GM23338 (cell line): Measurements from ENCODE around the gene HES7. TPM values are rescaled to one million over a fixed set of nuclear protein-coding genes. Genes with fewer than 3 reads are reported as not detected.

Experiments used
- ATAC-seq: fragments of 200-7000 bp; cut with Tn5 transposase; 3 replicates; pipeline ENCODE4 v1.9.1; 2020
- DNase-seq: peaks from one replicate; pipeline ENCODE4 v3.0.0-alpha.2; 2015; ENCODE audit warnings: low spot score
- H2AFZ ChIP-seq: fragments of 200-600 bp; sonication (generic); 2 replicates; pipeline ENCODE4 v1.8.0; 2016; ENCODE audit warnings: antibody characterized with exemption, mild to moderate bottlenecking, moderate library complexity
- H3F3A ChIP-seq: fragments of 200-600 bp; sonication (generic); replicated peaks from 2 replicates; pipeline ENCODE4 v1.8.0; 2017; ENCODE audit warnings: antibody characterized with exemption, mixed run types, low read depth
- H3K27ac ChIP-seq: fragments of 200-600 bp; sonication (generic); 2 replicates; pipeline ENCODE4 v1.6.1; 2016; ENCODE audit warnings: low read depth
- H3K27me3 ChIP-seq: fragments of 200-600 bp; sonication (generic); 2 replicates; pipeline ENCODE4 v1.8.0; 2016; ENCODE audit warnings: mild to moderate bottlenecking, mixed run types, moderate library complexity; ENCODE audit not compliant: insufficient read depth
- H3K36me3 ChIP-seq: fragments of 200-600 bp; sonication (generic); 2 replicates; pipeline ENCODE4 v1.8.0; 2016; ENCODE audit warnings: mild to moderate bottlenecking; ENCODE audit not compliant: insufficient read depth
- H3K4me1 ChIP-seq: fragments of 200-600 bp; sonication (generic); 2 replicates; pipeline ENCODE4 v1.8.0; 2016; ENCODE audit warnings: mild to moderate bottlenecking, moderate library complexity; ENCODE audit not compliant: insufficient read depth
- H3K4me2 ChIP-seq: fragments of 200-600 bp; sonication (generic); 2 replicates; pipeline ENCODE4 v1.7.1; 2017; ENCODE audit warnings: mixed run types
- H3K4me3 ChIP-seq: fragments of 200-600 bp; sonication (generic); 2 replicates; pipeline ENCODE4 v1.6.1; 2016; ENCODE audit warnings: mixed run types
- H3K79me2 ChIP-seq: fragments of 200-600 bp; sonication (generic); replicated peaks from 2 replicates; pipeline ENCODE4 v1.8.0; 2017; ENCODE audit warnings: mild to moderate bottlenecking; ENCODE audit not compliant: insufficient read depth
- H3K9me2 ChIP-seq: fragments of 200-600 bp; sonication (generic); 2 replicates; pipeline ENCODE4 v1.8.0; 2017; ENCODE audit not compliant: insufficient read depth
- H4K20me1 ChIP-seq: fragments of 200-600 bp; sonication (generic); replicated peaks from 2 replicates; pipeline ENCODE4 v1.8.0; 2017; ENCODE audit warnings: mild to moderate bottlenecking; ENCODE audit not compliant: insufficient read depth
- H3K27ac Mint-ChIP-seq: 2 replicates; pipeline ENCODE4 v1.8.0; 2020; ENCODE audit warnings: inconsistent platforms, mild to moderate bottlenecking, moderate library complexity, mixed read lengths
- H3K27me3 Mint-ChIP-seq: 3 replicates; pipeline ENCODE4 v1.8.0; 2022; ENCODE audit warnings: low read depth, mild to moderate bottlenecking, moderate library complexity, mixed read lengths, inconsistent platforms; ENCODE audit not compliant: insufficient read depth, poor library complexity
- H3K36me3 Mint-ChIP-seq: 3 replicates; pipeline ENCODE4 v1.8.0; 2021; ENCODE audit warnings: low read depth, mild to moderate bottlenecking, inconsistent platforms, moderate library complexity, mixed read lengths
- H3K4me1 Mint-ChIP-seq: 3 replicates; pipeline ENCODE4 v1.8.0; 2020; ENCODE audit warnings: mild to moderate bottlenecking, inconsistent platforms, mixed read lengths
- H3K4me3 Mint-ChIP-seq: 3 replicates; pipeline ENCODE4 v1.8.0; 2021; ENCODE audit warnings: moderate library complexity, mild to moderate bottlenecking, inconsistent platforms, mixed read lengths
- H3K9me3 Mint-ChIP-seq: 3 replicates; pipeline ENCODE4 v1.8.0; 2020; ENCODE audit warnings: moderate library complexity, mild to moderate bottlenecking, inconsistent platforms, mixed read lengths
- CREB1 ChIP-seq: fragments of 250-450 bp; sonication (Bioruptor Pico); IDR thresholded peaks from 2 replicates; pipeline ENCODE4 v1.5.0; 2020; ENCODE audit warnings: low read depth, mild to moderate bottlenecking, moderate library complexity
- EZH2 ChIP-seq: fragments of 200-600 bp; sonication (generic); IDR thresholded peaks from one replicate; pipeline ENCODE4 v1.8.0; 2017; ENCODE audit warnings: antibody characterized with exemption, mild to moderate bottlenecking, low read depth; ENCODE audit not compliant: unreplicated experiment
- EZH2phosphoT487 ChIP-seq: fragments of 200-600 bp; sonication (generic); IDR thresholded peaks from one replicate; pipeline ENCODE4 v1.8.1; 2018; ENCODE audit warnings: antibody characterized with exemption; ENCODE audit not compliant: unreplicated experiment
- JUNB ChIP-seq: IDR thresholded peaks from one replicate; pipeline ENCODE4 v1.6.1; 2016; ENCODE audit warnings: antibody characterized with exemption; ENCODE audit not compliant: unreplicated experiment
- NANOG ChIP-seq: IDR thresholded peaks from 2 replicates; pipeline ENCODE4 v1.6.1; 2016; ENCODE audit warnings: antibody characterized with exemption, borderline replicate concordance
- POLR2AphosphoS5 ChIP-seq: IDR thresholded peaks from 2 replicates; pipeline ENCODE4 v1.6.1; 2016; ENCODE audit warnings: antibody characterized with exemption, low read depth
- STAT1 ChIP-seq: IDR thresholded peaks from one replicate; pipeline ENCODE4 v1.6.1; 2016; ENCODE audit warnings: antibody characterized with exemption; ENCODE audit not compliant: unreplicated experiment
- ZNF114 ChIP-seq: fragments of 250-450 bp; sonication (Bioruptor Pico); IDR thresholded peaks from 2 replicates; pipeline ENCODE4 v1.5.0; 2020; ENCODE audit warnings: mild to moderate bottlenecking, moderate library complexity
- ZNF331 ChIP-seq: fragments of 250-450 bp; sonication (Bioruptor Pico); IDR thresholded peaks from 2 replicates; pipeline ENCODE4 v1.5.0; 2020; ENCODE audit warnings: low read depth, mild to moderate bottlenecking, moderate library complexity
- polyA plus RNA-seq: library from polyadenylated mRNA; unstranded; fragments of >200 nt; fragmentation: Nextera tagmentation; extraction: Ambion mirVana; gene quantifications from 2 replicates; pipeline ENCODE4 v1.2.1, GENCODE V29; 2016
- total RNA-seq: library from RNA; depleted of rRNA; stranded (reverse); fragments of >200 nt; shearing (Covaris generic); gene quantifications from 2 replicates; pipeline ENCODE4 v1.2.3, GENCODE V29; 2014
- TF ChIP-seq, protein P1 (sequence below), 2 experiments: fragments of 200-600 bp in 1 of 2; sonication (generic) in 1 of 2; conservative IDR thresholded peaks; 2 replicates each; pipeline versions ENCODE4 v1.5.1 to v1.6.1; 2016 to 2017; ENCODE audit warnings: antibody characterized with exemption in 2 of 2, low read depth in 2 of 2, mild to moderate bottlenecking in 2 of 2, moderate library complexity in 1 of 2
- TF ChIP-seq, protein P2 (sequence below): fragments of 250-450 bp; sonication (Bioruptor Pico); IDR thresholded peaks from 2 replicates; pipeline ENCODE4 v1.5.0; 2020; ENCODE audit warnings: mild to moderate bottlenecking, moderate library complexity
- TF ChIP-seq, protein P3 (sequence below): IDR thresholded peaks from 2 replicates; pipeline ENCODE4 v1.6.1; 2016; ENCODE audit warnings: antibody characterized with exemption
- TF ChIP-seq, protein P4 (sequence below): IDR thresholded peaks from one replicate; pipeline ENCODE4 v1.6.1; 2018; ENCODE audit warnings: antibody characterized with exemption; ENCODE audit not compliant: unreplicated experiment

The HES7 gene
- total and polyA plus RNA-seq, 2 experiments from 2014 or later = 0.14 TPM; not detected in 1

DNA sequence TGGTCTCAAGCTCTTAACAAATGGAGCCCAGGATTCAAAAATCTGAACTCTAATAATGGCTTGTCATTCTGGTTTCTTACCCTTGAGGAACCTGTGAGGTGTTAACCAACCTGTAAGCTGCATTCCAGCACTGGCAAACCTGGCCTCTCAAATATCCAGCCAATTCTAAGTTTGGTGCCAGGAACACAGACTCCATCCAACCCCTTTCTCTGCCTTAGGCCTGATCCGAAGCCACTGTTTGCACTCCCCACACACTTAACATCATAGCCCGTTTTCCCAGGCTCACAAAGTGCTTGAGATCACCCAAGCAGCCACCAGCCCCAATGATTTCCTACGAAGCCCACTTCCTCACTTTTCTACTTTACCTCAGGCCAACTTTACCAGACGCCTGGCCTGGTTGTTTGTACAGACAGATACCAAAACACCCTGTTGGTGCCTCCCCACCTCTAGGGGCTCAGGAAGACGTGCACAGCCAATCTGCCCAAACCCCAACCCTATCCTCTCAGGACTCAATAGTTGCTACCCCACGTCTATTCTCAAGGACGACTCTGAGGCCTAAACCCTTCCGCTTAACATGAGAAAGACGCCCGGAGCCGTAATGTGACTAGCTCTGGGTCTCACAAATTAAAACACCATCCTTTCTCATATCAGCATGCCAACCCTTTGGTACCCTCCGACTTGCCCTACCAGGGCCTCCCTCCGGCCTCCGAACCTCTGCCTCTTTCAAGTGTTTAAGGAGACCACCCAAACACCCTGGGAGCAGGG lies 31.5 kb upstream of the HES7 start:
- DNase-seq (peak; percentile 49), ATAC-seq (no peak)
- peaks cover 30% of the 10 kb centered on the region for H3K4me1 ChIP-seq
- Mint-ChIP-seq H3K36me3 (peaks cover 16% of the 10 kb centered on the region), H3K4me1 (peaks cover 23% of the 10 kb centered on the region), H3K27me3 (peaks cover 34% of the 10 kb centered on the region), H3K4me3 (no peak overlapping the region), H3K27ac (no peak overlapping the region; the same call in 1 of the 2 replicates), H3K9me3 (no peaks in the 10 kb centered on the region; the same call in 2 of the 3 replicates)
- H3K4me2 ChIP-seq = peak overlapping the region; percentile 100
- no peaks in the 10 kb centered on the region for H3K9me2 ChIP-seq
- H3K36me3 ChIP-seq = no peaks in the 10 kb centered on the region
- peaks cover 39% of the 10 kb centered on the region; the same call in 1 of the 2 replicates for H3F3A ChIP-seq
- peak overlapping the region; percentile 83 for H3K27ac ChIP-seq
- H4K20me1 ChIP-seq = no peaks in the 10 kb centered on the region; the same call in 1 of the 2 replicates
- peaks cover 6% of the 10 kb centered on the region; the same call in 1 of the 2 replicates for H3K79me2 ChIP-seq
- H3K27me3 ChIP-seq = no peaks in the 10 kb centered on the region
- H3K4me3 ChIP-seq = peak overlapping the region; percentile 67
- TF ChIP-seq ZNF114 (CRISPR knock-in tag) (no peak), EZH2 (no peak), ZNF331 (CRISPR knock-in tag) (no peak), POLR2AphosphoS5 (no peak), NANOG (no peak), EZH2phosphoT487 (no peak), CREB1 (no peak), JUNB (no peak), STAT1 (no peak)
- TF ChIP-seq, protein P1, sequence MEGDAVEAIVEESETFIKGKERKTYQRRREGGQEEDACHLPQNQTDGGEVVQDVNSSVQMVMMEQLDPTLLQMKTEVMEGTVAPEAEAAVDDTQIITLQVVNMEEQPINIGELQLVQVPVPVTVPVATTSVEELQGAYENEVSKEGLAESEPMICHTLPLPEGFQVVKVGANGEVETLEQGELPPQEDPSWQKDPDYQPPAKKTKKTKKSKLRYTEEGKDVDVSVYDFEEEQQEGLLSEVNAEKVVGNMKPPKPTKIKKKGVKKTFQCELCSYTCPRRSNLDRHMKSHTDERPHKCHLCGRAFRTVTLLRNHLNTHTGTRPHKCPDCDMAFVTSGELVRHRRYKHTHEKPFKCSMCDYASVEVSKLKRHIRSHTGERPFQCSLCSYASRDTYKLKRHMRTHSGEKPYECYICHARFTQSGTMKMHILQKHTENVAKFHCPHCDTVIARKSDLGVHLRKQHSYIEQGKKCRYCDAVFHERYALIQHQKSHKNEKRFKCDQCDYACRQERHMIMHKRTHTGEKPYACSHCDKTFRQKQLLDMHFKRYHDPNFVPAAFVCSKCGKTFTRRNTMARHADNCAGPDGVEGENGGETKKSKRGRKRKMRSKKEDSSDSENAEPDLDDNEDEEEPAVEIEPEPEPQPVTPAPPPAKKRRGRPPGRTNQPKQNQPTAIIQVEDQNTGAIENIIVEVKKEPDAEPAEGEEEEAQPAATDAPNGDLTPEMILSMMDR (conservative IDR thresholded peaks at IDR 0.05; ENCODE audit: low read depth in 2 of 2) = no peak
- TF ChIP-seq, protein P2, sequence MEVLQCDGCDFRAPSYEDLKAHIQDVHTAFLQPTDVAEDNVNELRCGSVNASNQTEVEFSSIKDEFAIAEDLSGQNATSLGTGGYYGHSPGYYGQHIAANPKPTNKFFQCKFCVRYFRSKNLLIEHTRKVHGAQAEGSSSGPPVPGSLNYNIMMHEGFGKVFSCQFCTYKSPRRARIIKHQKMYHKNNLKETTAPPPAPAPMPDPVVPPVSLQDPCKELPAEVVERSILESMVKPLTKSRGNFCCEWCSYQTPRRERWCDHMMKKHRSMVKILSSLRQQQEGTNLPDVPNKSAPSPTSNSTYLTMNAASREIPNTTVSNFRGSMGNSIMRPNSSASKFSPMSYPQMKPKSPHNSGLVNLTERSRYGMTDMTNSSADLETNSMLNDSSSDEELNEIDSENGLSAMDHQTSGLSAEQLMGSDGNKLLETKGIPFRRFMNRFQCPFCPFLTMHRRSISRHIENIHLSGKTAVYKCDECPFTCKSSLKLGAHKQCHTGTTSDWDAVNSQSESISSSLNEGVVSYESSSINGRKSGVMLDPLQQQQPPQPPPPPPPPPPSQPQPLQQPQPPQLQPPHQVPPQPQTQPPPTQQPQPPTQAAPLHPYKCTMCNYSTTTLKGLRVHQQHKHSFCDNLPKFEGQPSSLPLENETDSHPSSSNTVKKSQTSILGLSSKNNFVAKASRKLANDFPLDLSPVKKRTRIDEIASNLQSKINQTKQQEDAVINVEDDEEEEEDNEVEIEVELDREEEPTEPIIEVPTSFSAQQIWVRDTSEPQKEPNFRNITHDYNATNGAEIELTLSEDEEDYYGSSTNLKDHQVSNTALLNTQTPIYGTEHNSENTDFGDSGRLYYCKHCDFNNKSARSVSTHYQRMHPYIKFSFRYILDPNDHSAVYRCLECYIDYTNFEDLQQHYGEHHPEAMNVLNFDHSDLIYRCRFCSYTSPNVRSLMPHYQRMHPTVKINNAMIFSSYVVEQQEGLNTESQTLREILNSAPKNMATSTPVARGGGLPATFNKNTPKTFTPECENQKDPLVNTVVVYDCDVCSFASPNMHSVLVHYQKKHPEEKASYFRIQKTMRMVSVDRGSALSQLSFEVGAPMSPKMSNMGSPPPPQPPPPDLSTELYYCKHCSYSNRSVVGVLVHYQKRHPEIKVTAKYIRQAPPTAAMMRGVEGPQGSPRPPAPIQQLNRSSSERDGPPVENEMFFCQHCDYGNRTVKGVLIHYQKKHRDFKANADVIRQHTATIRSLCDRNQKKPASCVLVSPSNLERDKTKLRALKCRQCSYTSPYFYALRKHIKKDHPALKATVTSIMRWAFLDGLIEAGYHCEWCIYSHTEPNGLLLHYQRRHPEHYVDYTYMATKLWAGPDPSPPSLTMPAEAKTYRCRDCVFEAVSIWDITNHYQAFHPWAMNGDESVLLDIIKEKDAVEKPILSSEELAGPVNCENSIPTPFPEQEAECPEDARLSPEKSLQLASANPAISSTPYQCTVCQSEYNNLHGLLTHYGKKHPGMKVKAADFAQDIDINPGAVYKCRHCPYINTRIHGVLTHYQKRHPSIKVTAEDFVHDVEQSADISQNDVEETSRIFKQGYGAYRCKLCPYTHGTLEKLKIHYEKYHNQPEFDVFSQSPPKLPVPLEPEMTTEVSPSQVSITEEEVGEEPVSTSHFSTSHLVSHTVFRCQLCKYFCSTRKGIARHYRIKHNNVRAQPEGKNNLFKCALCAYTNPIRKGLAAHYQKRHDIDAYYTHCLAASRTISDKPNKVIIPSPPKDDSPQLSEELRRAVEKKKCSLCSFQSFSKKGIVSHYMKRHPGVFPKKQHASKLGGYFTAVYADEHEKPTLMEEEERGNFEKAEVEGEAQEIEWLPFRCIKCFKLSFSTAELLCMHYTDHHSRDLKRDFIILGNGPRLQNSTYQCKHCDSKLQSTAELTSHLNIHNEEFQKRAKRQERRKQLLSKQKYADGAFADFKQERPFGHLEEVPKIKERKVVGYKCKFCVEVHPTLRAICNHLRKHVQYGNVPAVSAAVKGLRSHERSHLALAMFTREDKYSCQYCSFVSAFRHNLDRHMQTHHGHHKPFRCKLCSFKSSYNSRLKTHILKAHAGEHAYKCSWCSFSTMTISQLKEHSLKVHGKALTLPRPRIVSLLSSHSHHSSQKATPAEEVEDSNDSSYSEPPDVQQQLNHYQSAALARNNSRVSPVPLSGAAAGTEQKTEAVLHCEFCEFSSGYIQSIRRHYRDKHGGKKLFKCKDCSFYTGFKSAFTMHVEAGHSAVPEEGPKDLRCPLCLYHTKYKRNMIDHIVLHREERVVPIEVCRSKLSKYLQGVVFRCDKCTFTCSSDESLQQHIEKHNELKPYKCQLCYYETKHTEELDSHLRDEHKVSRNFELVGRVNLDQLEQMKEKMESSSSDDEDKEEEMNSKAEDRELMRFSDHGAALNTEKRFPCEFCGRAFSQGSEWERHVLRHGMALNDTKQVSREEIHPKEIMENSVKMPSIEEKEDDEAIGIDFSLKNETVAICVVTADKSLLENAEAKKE = no peak
- TF ChIP-seq, protein P3, sequence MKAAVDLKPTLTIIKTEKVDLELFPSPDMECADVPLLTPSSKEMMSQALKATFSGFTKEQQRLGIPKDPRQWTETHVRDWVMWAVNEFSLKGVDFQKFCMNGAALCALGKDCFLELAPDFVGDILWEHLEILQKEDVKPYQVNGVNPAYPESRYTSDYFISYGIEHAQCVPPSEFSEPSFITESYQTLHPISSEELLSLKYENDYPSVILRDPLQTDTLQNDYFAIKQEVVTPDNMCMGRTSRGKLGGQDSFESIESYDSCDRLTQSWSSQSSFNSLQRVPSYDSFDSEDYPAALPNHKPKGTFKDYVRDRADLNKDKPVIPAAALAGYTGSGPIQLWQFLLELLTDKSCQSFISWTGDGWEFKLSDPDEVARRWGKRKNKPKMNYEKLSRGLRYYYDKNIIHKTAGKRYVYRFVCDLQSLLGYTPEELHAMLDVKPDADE = no peak
- TF ChIP-seq, protein P4, sequence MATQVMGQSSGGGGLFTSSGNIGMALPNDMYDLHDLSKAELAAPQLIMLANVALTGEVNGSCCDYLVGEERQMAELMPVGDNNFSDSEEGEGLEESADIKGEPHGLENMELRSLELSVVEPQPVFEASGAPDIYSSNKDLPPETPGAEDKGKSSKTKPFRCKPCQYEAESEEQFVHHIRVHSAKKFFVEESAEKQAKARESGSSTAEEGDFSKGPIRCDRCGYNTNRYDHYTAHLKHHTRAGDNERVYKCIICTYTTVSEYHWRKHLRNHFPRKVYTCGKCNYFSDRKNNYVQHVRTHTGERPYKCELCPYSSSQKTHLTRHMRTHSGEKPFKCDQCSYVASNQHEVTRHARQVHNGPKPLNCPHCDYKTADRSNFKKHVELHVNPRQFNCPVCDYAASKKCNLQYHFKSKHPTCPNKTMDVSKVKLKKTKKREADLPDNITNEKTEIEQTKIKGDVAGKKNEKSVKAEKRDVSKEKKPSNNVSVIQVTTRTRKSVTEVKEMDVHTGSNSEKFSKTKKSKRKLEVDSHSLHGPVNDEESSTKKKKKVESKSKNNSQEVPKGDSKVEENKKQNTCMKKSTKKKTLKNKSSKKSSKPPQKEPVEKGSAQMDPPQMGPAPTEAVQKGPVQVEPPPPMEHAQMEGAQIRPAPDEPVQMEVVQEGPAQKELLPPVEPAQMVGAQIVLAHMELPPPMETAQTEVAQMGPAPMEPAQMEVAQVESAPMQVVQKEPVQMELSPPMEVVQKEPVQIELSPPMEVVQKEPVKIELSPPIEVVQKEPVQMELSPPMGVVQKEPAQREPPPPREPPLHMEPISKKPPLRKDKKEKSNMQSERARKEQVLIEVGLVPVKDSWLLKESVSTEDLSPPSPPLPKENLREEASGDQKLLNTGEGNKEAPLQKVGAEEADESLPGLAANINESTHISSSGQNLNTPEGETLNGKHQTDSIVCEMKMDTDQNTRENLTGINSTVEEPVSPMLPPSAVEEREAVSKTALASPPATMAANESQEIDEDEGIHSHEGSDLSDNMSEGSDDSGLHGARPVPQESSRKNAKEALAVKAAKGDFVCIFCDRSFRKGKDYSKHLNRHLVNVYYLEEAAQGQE = no peak
- no peak overlapping the region for H2AFZ ChIP-seq
